Neural progenitor cell (in vitro differentiated cells): ENCODE data around the gene HYDIN. TPM values are rescaled to one million over a fixed set of nuclear protein-coding genes. Genes with fewer than 3 reads are reported as not detected.
"Not testable (repeated sequence)": the region's sequence is repeated elsewhere in the genome, so short reads cannot be mapped to it uniquely, and the experiment has no call there.

Experiments
- DNase-seq: peaks from one replicate; pipeline ENCODE4 v3.0.0-alpha.2; 2016; ENCODE audit warnings: low spot score
- H2AFZ ChIP-seq: fragments of 200-600 bp; sonication (generic); replicated peaks from 2 replicates; pipeline ENCODE4 v1.6.1; 2016; ENCODE audit warnings: antibody characterized with exemption
- H3F3A ChIP-seq: fragments of 200-600 bp; sonication (generic); 2 replicates; pipeline ENCODE4 v1.6.1; 2016; ENCODE audit warnings: antibody characterized with exemption, low read depth
- H3K27ac ChIP-seq: fragments of 200-600 bp; sonication (generic); 2 replicates; pipeline ENCODE4 v1.5.1; 2016; ENCODE audit warnings: mild to moderate bottlenecking
- H3K27me3 ChIP-seq: fragments of 200-600 bp; sonication (generic); 2 replicates; pipeline ENCODE4 v1.6.1; 2016; ENCODE audit warnings: mild to moderate bottlenecking, moderate library complexity
- H3K36me3 ChIP-seq: fragments of 200-600 bp; sonication (generic); 2 replicates; pipeline ENCODE4 v1.5.1; 2016
- H3K4me1 ChIP-seq: fragments of 200-600 bp; sonication (generic); 2 replicates; pipeline ENCODE4 v1.6.1; 2016; ENCODE audit warnings: mixed run types
- H3K4me2 ChIP-seq: fragments of 200-600 bp; sonication (generic); 2 replicates; pipeline ENCODE4 v1.6.1; 2016
- H3K4me3 ChIP-seq: fragments of 200-600 bp; sonication (generic); 2 replicates; pipeline ENCODE4 v1.5.1; 2016
- H3K79me2 ChIP-seq: fragments of 200-600 bp; sonication (generic); 2 replicates; pipeline ENCODE4 v1.6.1; 2016; ENCODE audit warnings: low read depth
- H3K9ac ChIP-seq: fragments of 200-600 bp; sonication (generic); 2 replicates; pipeline ENCODE4 v1.6.1; 2016
- H3K9me3 ChIP-seq: fragments of 200-600 bp; sonication (generic); 2 replicates; pipeline ENCODE4 v1.5.1; 2016; ENCODE audit warnings: low read depth
- H4K20me1 ChIP-seq: fragments of 200-600 bp; sonication (generic); 2 replicates; pipeline ENCODE4 v1.6.1; 2016; ENCODE audit warnings: low read depth
- H3K27ac Mint-ChIP-seq: 3 replicates; pipeline ENCODE4 v1.8.0; 2021; ENCODE audit warnings: mixed read lengths
- H3K27me3 Mint-ChIP-seq: 2 replicates; pipeline ENCODE4 v1.8.0; 2022; ENCODE audit warnings: low read depth, mild to moderate bottlenecking, inconsistent platforms, moderate library complexity, mixed read lengths; ENCODE audit not compliant: insufficient read depth
- H3K36me3 Mint-ChIP-seq: 3 replicates; pipeline ENCODE4 v1.8.0; 2021; ENCODE audit warnings: mixed read lengths
- H3K4me1 Mint-ChIP-seq: 3 replicates; pipeline ENCODE4 v1.8.0; 2021; ENCODE audit warnings: mixed read lengths
- H3K4me3 Mint-ChIP-seq: 3 replicates; pipeline ENCODE4 v1.8.0; 2021; ENCODE audit warnings: mild to moderate bottlenecking, moderate library complexity, mixed read lengths
- H3K9me3 Mint-ChIP-seq: 3 replicates; pipeline ENCODE4 v1.8.0; 2020; ENCODE audit warnings: mixed read lengths
- total RNA-seq: library from RNA; depleted of rRNA; stranded (reverse); fragments of >200 nt; gene quantifications from 2 replicates; pipeline ENCODE4 v1.2.3, GENCODE V29; 2015; ENCODE audit warnings: low replicate concordance

The HYDIN gene
- total RNA-seq, 1 donor from 2014 or later: 4.0 TPM

GRCh38 chr16:70936781-70937525, 293.6 kb downstream of the HYDIN start:
- H3F3A ChIP-seq, H3K36me3 Mint-ChIP-seq, H3K4me2 ChIP-seq, H3K79me2 ChIP-seq, H3K4me1 Mint-ChIP-seq, H3K27me3 ChIP-seq, H2AFZ ChIP-seq, H3K27me3 Mint-ChIP-seq, H3K9me3 Mint-ChIP-seq, H3K4me3 ChIP-seq, H3K4me3 Mint-ChIP-seq, H3K4me1 ChIP-seq, H3K36me3 ChIP-seq, H3K9me3 ChIP-seq, H3K27ac Mint-ChIP-seq, H4K20me1 ChIP-seq, H3K9ac ChIP-seq, DNase-seq, H3K27ac ChIP-seq: not testable (repeated sequence)

- H3K9me3 ChIP-seq, H3K9me3 Mint-ChIP-seq, H3K4me3 ChIP-seq, H3K36me3 ChIP-seq, H4K20me1 ChIP-seq, H3K36me3 Mint-ChIP-seq, H3K27me3 Mint-ChIP-seq, H2AFZ ChIP-seq, H3K27ac ChIP-seq, H3F3A ChIP-seq, H3K4me1 ChIP-seq, H3K27me3 ChIP-seq, H3K27ac Mint-ChIP-seq, DNase-seq, H3K4me3 Mint-ChIP-seq, H3K9ac ChIP-seq, H3K4me1 Mint-ChIP-seq, H3K4me2 ChIP-seq, H3K79me2 ChIP-seq: not testable (repeated sequence)
Observed at GRCh38 chr16:70935325-70935724, 295.2 kb downstream of the HYDIN start.

- not testable (repeated sequence) for DNase-seq, H3K4me3 Mint-ChIP-seq, H3K4me3 ChIP-seq, H3K27me3 Mint-ChIP-seq, H3K79me2 ChIP-seq, H3K36me3 Mint-ChIP-seq, H3K9ac ChIP-seq, H3K4me1 Mint-ChIP-seq, H3K9me3 ChIP-seq, H3K27me3 ChIP-seq, H3K27ac ChIP-seq, H2AFZ ChIP-seq, H3K36me3 ChIP-seq, H3F3A ChIP-seq, H4K20me1 ChIP-seq, H3K9me3 Mint-ChIP-seq, H3K4me2 ChIP-seq, H3K4me1 ChIP-seq, H3K27ac Mint-ChIP-seq
Observed at GRCh38 chr16:70933746-70934145, 296.8 kb downstream of the HYDIN start.

GRCh38 chr16:70930757-70931156, 299.8 kb downstream of the HYDIN start:
- not testable (repeated sequence) for H3K27me3 ChIP-seq, DNase-seq, H3K27ac ChIP-seq, H3K4me2 ChIP-seq, H3K36me3 Mint-ChIP-seq, H3K4me1 Mint-ChIP-seq, H3K27me3 Mint-ChIP-seq, H3K4me3 Mint-ChIP-seq, H3F3A ChIP-seq, H3K9me3 ChIP-seq, H3K9ac ChIP-seq, H2AFZ ChIP-seq, H3K4me3 ChIP-seq, H3K27ac Mint-ChIP-seq, H3K79me2 ChIP-seq, H3K4me1 ChIP-seq, H3K36me3 ChIP-seq, H3K9me3 Mint-ChIP-seq, H4K20me1 ChIP-seq

- H3K36me3 Mint-ChIP-seq, H3K9ac ChIP-seq, H2AFZ ChIP-seq, H3K27me3 ChIP-seq, H3K4me3 ChIP-seq, H3K79me2 ChIP-seq, H3K4me3 Mint-ChIP-seq, H3K4me1 ChIP-seq, H3K27ac ChIP-seq, H3K4me1 Mint-ChIP-seq, H3F3A ChIP-seq, H4K20me1 ChIP-seq, DNase-seq, H3K9me3 Mint-ChIP-seq, H3K36me3 ChIP-seq, H3K4me2 ChIP-seq, H3K27ac Mint-ChIP-seq, H3K9me3 ChIP-seq, H3K27me3 Mint-ChIP-seq: not testable (repeated sequence)
Observed at GRCh38 chr16:70922164-70922563, 308.4 kb downstream of the HYDIN start.

GRCh38 chr16:70920661-70921060, 309.9 kb downstream of the HYDIN start:
- H3K27ac ChIP-seq, H3K9ac ChIP-seq, H3K79me2 ChIP-seq, H3F3A ChIP-seq, H3K4me2 ChIP-seq, H3K4me1 Mint-ChIP-seq, H4K20me1 ChIP-seq, H2AFZ ChIP-seq, H3K27ac Mint-ChIP-seq, H3K36me3 ChIP-seq, H3K27me3 ChIP-seq, H3K4me3 Mint-ChIP-seq, H3K27me3 Mint-ChIP-seq, H3K4me1 ChIP-seq, H3K4me3 ChIP-seq, H3K9me3 Mint-ChIP-seq, H3K9me3 ChIP-seq, DNase-seq, H3K36me3 Mint-ChIP-seq: not testable (repeated sequence)

- H2AFZ ChIP-seq, H3K4me2 ChIP-seq, H3K9ac ChIP-seq, H3K27ac Mint-ChIP-seq, H3K27ac ChIP-seq, H3K4me1 ChIP-seq, H3K9me3 Mint-ChIP-seq, DNase-seq, H3K27me3 ChIP-seq, H3K4me1 Mint-ChIP-seq, H3K36me3 ChIP-seq, H4K20me1 ChIP-seq, H3K36me3 Mint-ChIP-seq, H3F3A ChIP-seq, H3K4me3 Mint-ChIP-seq, H3K9me3 ChIP-seq, H3K27me3 Mint-ChIP-seq, H3K4me3 ChIP-seq, H3K79me2 ChIP-seq: not testable (repeated sequence)
Observed at GRCh38 chr16:70888208-70888607, 342.3 kb downstream of the HYDIN start.

- H3K9ac ChIP-seq, H3K4me3 Mint-ChIP-seq, H2AFZ ChIP-seq, H3K27me3 ChIP-seq, DNase-seq, H3K79me2 ChIP-seq, H3K27ac Mint-ChIP-seq, H3F3A ChIP-seq, H3K4me1 ChIP-seq, H3K27me3 Mint-ChIP-seq, H3K4me1 Mint-ChIP-seq, H3K27ac ChIP-seq, H3K36me3 ChIP-seq, H3K9me3 Mint-ChIP-seq, H4K20me1 ChIP-seq, H3K36me3 Mint-ChIP-seq, H3K9me3 ChIP-seq, H3K4me3 ChIP-seq, H3K4me2 ChIP-seq: not testable (repeated sequence)
Observed at GRCh38 chr16:70884652-70885051, 345.9 kb downstream of the HYDIN start.
